Liver (tissue), 3 donors: Measurements from ENCODE around the gene TMEM187.

Experiments used
- EGR1 ChIP-seq, 2 donors: IDR thresholded peaks; 2 replicates each; pipeline ENCODE4 v1.6.1; 2016 to 2018; ENCODE audit warnings: antibody characterized with exemption in 2 of 2, low read depth in 2 of 2
- HNF4G ChIP-seq: IDR thresholded peaks from 2 replicates; pipeline ENCODE4 v1.6.1; 2016; ENCODE audit warnings: antibody characterized with exemption
- JUND ChIP-seq, 2 donors: IDR thresholded peaks; 2 replicates each; pipeline ENCODE4 v1.6.1; 2016; ENCODE audit warnings: antibody characterized with exemption in 2 of 2
- RAD21 ChIP-seq, 2 donors: IDR thresholded peaks; 2 replicates each; pipeline ENCODE4 v1.6.1; 2016; ENCODE audit warnings: antibody characterized with exemption in 2 of 2, mild to moderate bottlenecking in 2 of 2
- RXRA ChIP-seq, 2 donors: IDR thresholded peaks; 2 replicates each; pipeline ENCODE4 v1.6.1; 2017 to 2018; ENCODE audit warnings: antibody characterized with exemption in 2 of 2, mild to moderate bottlenecking in 1 of 2
- SP1 ChIP-seq: IDR thresholded peaks from 2 replicates; pipeline ENCODE4 v1.6.1; 2018; ENCODE audit warnings: antibody characterized with exemption, mild to moderate bottlenecking
- TAF1 ChIP-seq: conservative IDR thresholded peaks from 2 replicates; pipeline ENCODE4 v1.6.1; 2016; ENCODE audit warnings: antibody characterized with exemption, mild to moderate bottlenecking
- YY1 ChIP-seq: IDR thresholded peaks from 2 replicates; pipeline ENCODE4 v1.6.1; 2016; ENCODE audit warnings: antibody characterized with exemption, mild to moderate bottlenecking
- TF ChIP-seq, protein P1 (sequence below): fragments of 150-350 bp; IDR thresholded peaks from 2 replicates; pipeline ENCODE4 v1.5.1; 2017; ENCODE audit warnings: improper control_type of control experiment, low read depth, low read length; ENCODE audit not compliant: missing input control
- TF ChIP-seq, protein P2 (sequence below): IDR thresholded peaks from 2 replicates; pipeline ENCODE4 v1.6.1; 2016; ENCODE audit warnings: antibody characterized with exemption, mild to moderate bottlenecking
- TF ChIP-seq, protein P3 (sequence below): IDR thresholded peaks from 2 replicates; pipeline ENCODE4 v1.6.1; 2016; ENCODE audit warnings: antibody characterized with exemption
- TF ChIP-seq, protein P4 (sequence below): IDR thresholded peaks from 2 replicates; pipeline ENCODE4 v1.6.1; 2016; ENCODE audit warnings: antibody characterized with exemption
- donor health status: healthy.
- donor health status: healthy.

DNA sequence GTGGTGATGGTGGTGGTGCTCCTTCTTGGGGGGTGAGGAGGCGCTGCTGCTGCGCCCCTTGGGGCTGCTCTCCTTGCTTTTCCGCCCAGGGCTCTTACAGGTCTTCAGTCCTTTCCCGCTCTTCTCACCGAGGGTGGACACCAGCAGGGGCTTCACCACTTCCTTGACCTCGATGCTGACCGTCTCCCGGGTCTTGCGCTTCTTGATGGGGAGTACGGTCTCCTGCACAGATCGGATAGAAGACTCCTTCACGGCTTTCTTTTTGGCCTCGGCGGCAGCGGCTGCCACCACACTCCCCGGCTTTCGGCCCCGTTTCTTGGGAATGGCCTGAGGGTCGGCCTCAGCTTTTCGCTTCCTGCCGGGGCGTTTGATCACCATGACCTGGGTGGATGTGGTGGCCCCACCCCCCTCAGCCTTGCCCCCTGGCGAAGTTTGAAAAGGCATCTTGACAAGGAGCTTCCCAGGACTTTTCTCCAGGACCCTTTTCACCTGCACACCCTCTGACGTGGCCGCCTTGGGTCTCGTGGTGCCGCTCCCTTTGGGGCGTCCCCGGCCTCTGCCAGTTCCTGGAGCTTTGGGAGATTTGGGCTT lies 58.3 kb downstream of the TMEM187 start:
- TF ChIP-seq, protein P1, sequence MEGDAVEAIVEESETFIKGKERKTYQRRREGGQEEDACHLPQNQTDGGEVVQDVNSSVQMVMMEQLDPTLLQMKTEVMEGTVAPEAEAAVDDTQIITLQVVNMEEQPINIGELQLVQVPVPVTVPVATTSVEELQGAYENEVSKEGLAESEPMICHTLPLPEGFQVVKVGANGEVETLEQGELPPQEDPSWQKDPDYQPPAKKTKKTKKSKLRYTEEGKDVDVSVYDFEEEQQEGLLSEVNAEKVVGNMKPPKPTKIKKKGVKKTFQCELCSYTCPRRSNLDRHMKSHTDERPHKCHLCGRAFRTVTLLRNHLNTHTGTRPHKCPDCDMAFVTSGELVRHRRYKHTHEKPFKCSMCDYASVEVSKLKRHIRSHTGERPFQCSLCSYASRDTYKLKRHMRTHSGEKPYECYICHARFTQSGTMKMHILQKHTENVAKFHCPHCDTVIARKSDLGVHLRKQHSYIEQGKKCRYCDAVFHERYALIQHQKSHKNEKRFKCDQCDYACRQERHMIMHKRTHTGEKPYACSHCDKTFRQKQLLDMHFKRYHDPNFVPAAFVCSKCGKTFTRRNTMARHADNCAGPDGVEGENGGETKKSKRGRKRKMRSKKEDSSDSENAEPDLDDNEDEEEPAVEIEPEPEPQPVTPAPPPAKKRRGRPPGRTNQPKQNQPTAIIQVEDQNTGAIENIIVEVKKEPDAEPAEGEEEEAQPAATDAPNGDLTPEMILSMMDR: no peak
- TF ChIP-seq, protein P2, sequence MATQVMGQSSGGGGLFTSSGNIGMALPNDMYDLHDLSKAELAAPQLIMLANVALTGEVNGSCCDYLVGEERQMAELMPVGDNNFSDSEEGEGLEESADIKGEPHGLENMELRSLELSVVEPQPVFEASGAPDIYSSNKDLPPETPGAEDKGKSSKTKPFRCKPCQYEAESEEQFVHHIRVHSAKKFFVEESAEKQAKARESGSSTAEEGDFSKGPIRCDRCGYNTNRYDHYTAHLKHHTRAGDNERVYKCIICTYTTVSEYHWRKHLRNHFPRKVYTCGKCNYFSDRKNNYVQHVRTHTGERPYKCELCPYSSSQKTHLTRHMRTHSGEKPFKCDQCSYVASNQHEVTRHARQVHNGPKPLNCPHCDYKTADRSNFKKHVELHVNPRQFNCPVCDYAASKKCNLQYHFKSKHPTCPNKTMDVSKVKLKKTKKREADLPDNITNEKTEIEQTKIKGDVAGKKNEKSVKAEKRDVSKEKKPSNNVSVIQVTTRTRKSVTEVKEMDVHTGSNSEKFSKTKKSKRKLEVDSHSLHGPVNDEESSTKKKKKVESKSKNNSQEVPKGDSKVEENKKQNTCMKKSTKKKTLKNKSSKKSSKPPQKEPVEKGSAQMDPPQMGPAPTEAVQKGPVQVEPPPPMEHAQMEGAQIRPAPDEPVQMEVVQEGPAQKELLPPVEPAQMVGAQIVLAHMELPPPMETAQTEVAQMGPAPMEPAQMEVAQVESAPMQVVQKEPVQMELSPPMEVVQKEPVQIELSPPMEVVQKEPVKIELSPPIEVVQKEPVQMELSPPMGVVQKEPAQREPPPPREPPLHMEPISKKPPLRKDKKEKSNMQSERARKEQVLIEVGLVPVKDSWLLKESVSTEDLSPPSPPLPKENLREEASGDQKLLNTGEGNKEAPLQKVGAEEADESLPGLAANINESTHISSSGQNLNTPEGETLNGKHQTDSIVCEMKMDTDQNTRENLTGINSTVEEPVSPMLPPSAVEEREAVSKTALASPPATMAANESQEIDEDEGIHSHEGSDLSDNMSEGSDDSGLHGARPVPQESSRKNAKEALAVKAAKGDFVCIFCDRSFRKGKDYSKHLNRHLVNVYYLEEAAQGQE: no peak
- TF ChIP-seq HNF4G (no peak), JUND (IDR thresholded peaks at IDR 0.05) (no peak), TAF1 (no peak), YY1 (no peak), RXRA (IDR thresholded peaks at IDR 0.05) (no peak), SP1 (no peak), RAD21 (IDR thresholded peaks at IDR 0.05) (no peak), EGR1 (IDR thresholded peaks at IDR 0.05; ENCODE audit: low read depth in 2 of 2) (no peak)
- TF ChIP-seq, protein P3, sequence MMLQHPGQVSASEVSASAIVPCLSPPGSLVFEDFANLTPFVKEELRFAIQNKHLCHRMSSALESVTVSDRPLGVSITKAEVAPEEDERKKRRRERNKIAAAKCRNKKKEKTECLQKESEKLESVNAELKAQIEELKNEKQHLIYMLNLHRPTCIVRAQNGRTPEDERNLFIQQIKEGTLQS: no peak
- TF ChIP-seq, protein P4, sequence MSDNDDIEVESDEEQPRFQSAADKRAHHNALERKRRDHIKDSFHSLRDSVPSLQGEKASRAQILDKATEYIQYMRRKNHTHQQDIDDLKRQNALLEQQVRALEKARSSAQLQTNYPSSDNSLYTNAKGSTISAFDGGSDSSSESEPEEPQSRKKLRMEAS: no peak
